HCT116 (cell line): Measurements from ENCODE around the gene ZNF207. TPM values are rescaled to one million over a fixed set of nuclear protein-coding genes. Genes with fewer than 3 reads are reported as not detected.

Source experiments
- ATAC-seq: fragments of 200-7000 bp; cut with Tn5 transposase; 2 replicates; pipeline ENCODE4 v1.9.1; 2020; ENCODE audit warnings: mild to moderate bottlenecking, moderate library complexity
- BruUV-seq: library from RNA; stranded (reverse); fragments of 400-500 nt; replicated peaks from 2 replicates; lab custom pipeline; 2021; lab: Mats Ljungman, UMichigan
- CTCF ChIA-PET: fragments of 300-600 bp; sonication (Branson Sonifier 250); formaldehyde crosslinking; loops from one replicate; lab custom pipeline; 2021; ENCODE audit warnings: antibody characterized with exemption; lab: Charles Lee
- POLR2A ChIA-PET: fragments of 300-600, 350-600 bp; sonication (Branson Sonifier 250); formaldehyde crosslinking; loops from one replicate; lab custom pipeline; 2021; ENCODE audit warnings: antibody characterized with exemption; lab: Charles Lee
- RAD21 ChIA-PET, 2 experiments: fragments of 300-600 bp; sonication (Branson Sonifier 250); formaldehyde crosslinking; loops; one replicate each; lab custom pipeline; 2023; ENCODE audit warnings: low total read pairs in 2 of 2; ENCODE audit not compliant: uncharacterized antibody in 2 of 2, unreplicated experiment in 2 of 2, low non-redundant PET in 1 of 2; lab: Charles Lee
- DNase-seq: peaks from one replicate; pipeline ENCODE4 v3.0.0-alpha.2; 2010; ENCODE audit warnings: low read depth, low spot score
- H2AFZ ChIP-seq: fragments of 200-600 bp; shearing (Covaris generic), sonication (generic); 2 replicates; pipeline ENCODE4 v1.6.1; 2017; ENCODE audit warnings: low read depth, mixed run types, mixed read lengths, antibody characterized with exemption, low read length; ENCODE audit not compliant: poor library complexity, severe bottlenecking
- H3K27ac ChIP-seq: 2 replicates; pipeline ENCODE4 v1.5.1; 2012; ENCODE audit warnings: low read depth, low read length
- H3K27me3 ChIP-seq: fragments of 200-600 bp; sonication (generic); 2 replicates; pipeline ENCODE4 v1.6.1; 2016; ENCODE audit warnings: mixed run types, low read length, mixed read lengths; ENCODE audit not compliant: insufficient read depth
- H3K36me3 ChIP-seq, 2 experiments: fragments of 200-500 bp in 1 of 2; fragments of 200-600 bp in 1 of 2; sonication (Bioruptor generic) in 1 of 2; sonication (generic) in 1 of 2; 2 replicates each; pipeline versions ENCODE4 v1.5.1 to v1.6.1; 2014 to 2016; ENCODE audit warnings: low read length in 2 of 2, inconsistent platforms in 1 of 2, mixed read lengths in 1 of 2, mixed run types in 1 of 2; ENCODE audit not compliant: insufficient read depth in 2 of 2, control insufficient read depth in 1 of 2
- H3K4me1 ChIP-seq, 2 experiments: fragments of 200-600 bp in 1 of 2; sonication (generic) in 1 of 2; 2 replicates each; pipeline versions ENCODE4 v1.5.1 to v1.6.1; 2012 to 2017; ENCODE audit warnings: low read length in 2 of 2, inconsistent platforms in 1 of 2, mild to moderate bottlenecking in 1 of 2, mixed read lengths in 1 of 2, mixed run types in 1 of 2, moderate library complexity in 1 of 2; ENCODE audit not compliant: insufficient read depth in 2 of 2, control insufficient read depth in 1 of 2
- H3K4me2 ChIP-seq: fragments of 200-600 bp; sonication (generic); 2 replicates; pipeline ENCODE4 v1.6.1; 2017; ENCODE audit warnings: mixed run types, low read length, mixed read lengths
- H3K4me3 ChIP-seq, 2 experiments: fragments of 200-600 bp in 1 of 2; sonication (generic) in 1 of 2; replicated peaks in 1 of 2; 2 replicates each; pipeline ENCODE4 v1.5.1; 2011 to 2016; ENCODE audit warnings: low read length in 2 of 2, control low read depth in 1 of 2, low read depth in 1 of 2, mild to moderate bottlenecking in 1 of 2, mixed read lengths in 1 of 2, mixed run types in 1 of 2
- H3K79me2 ChIP-seq: fragments of 200-600 bp; sonication (generic); 2 replicates; pipeline ENCODE4 v1.6.1; 2017; ENCODE audit warnings: mild to moderate bottlenecking, mixed run types, low read length, moderate library complexity, mixed read lengths; ENCODE audit not compliant: insufficient read depth
- H3K9ac ChIP-seq: fragments of 200-600 bp; sonication (generic); 2 replicates; pipeline ENCODE4 v1.6.1; 2016; ENCODE audit warnings: low read length, mixed read lengths
- H3K9me2 ChIP-seq: fragments of 200-600 bp; sonication (generic), shearing (Covaris generic); 2 replicates; pipeline ENCODE4 v1.6.1; 2017; ENCODE audit warnings: mixed run types, mild to moderate bottlenecking, moderate library complexity; ENCODE audit not compliant: insufficient read depth
- H3K9me3 ChIP-seq, 2 experiments: fragments of 200-500 bp in 1 of 2; fragments of 200-600 bp in 1 of 2; sonication (Bioruptor generic) in 1 of 2; sonication (generic) in 1 of 2; 2 replicates each; pipeline ENCODE4 v1.6.1; 2014 to 2017; ENCODE audit warnings: low read length in 2 of 2, mixed read lengths in 2 of 2, inconsistent platforms in 1 of 2, low read depth in 1 of 2, mild to moderate bottlenecking in 1 of 2, mixed run types in 1 of 2, moderate library complexity in 1 of 2; ENCODE audit not compliant: control insufficient read depth in 1 of 2, insufficient read depth in 1 of 2
- H4K20me1 ChIP-seq: fragments of 200-600 bp; sonication (generic), shearing (Covaris generic); 2 replicates; pipeline ENCODE4 v1.6.1; 2017; ENCODE audit warnings: mixed run types, mild to moderate bottlenecking, moderate library complexity; ENCODE audit not compliant: insufficient read depth
- ATF3 ChIP-seq: IDR thresholded peaks from 2 replicates; pipeline ENCODE4 v1.6.1; 2012
- CBX3 ChIP-seq: IDR thresholded peaks from 2 replicates; pipeline ENCODE4 v1.6.1; 2012; ENCODE audit warnings: low read depth
- CEBPB ChIP-seq: IDR thresholded peaks from 2 replicates; pipeline ENCODE4 v1.6.1; 2012; ENCODE audit warnings: low read depth
- ELF1 ChIP-seq: IDR thresholded peaks from 2 replicates; pipeline ENCODE4 v1.6.1; 2012; ENCODE audit warnings: low read depth, borderline replicate concordance
- EZH2 ChIP-seq: fragments of 200-600 bp; sonication (generic); IDR thresholded peaks from 2 replicates; pipeline ENCODE4 v1.6.1; 2017; ENCODE audit warnings: antibody characterized with exemption, mixed run types
- EZH2phosphoT487 ChIP-seq: fragments of 200-600 bp; IDR thresholded peaks from 2 replicates; pipeline ENCODE4 v1.6.1; 2018; ENCODE audit warnings: antibody characterized with exemption, borderline replicate concordance
- JUND ChIP-seq: IDR thresholded peaks from 2 replicates; pipeline ENCODE4 v1.6.1; 2012
- MAX ChIP-seq: IDR thresholded peaks from 2 replicates; pipeline ENCODE4 v1.6.1; 2012
- POLR2AphosphoS5 ChIP-seq: IDR thresholded peaks from 2 replicates; pipeline ENCODE4 v1.6.1; 2011; ENCODE audit warnings: mild to moderate bottlenecking, low read depth, low read length, moderate library complexity
- REST ChIP-seq: IDR thresholded peaks from 2 replicates; pipeline ENCODE4 v1.6.1; 2012; ENCODE audit warnings: low read depth
- SP1 ChIP-seq: IDR thresholded peaks from 2 replicates; pipeline ENCODE4 v1.6.1; 2012; ENCODE audit warnings: low read depth
- SRF ChIP-seq: IDR thresholded peaks from 2 replicates; pipeline ENCODE4 v1.6.1; 2012; ENCODE audit warnings: low read depth
- TCF7L2 ChIP-seq: IDR thresholded peaks from 2 replicates; pipeline ENCODE4 v1.7.0; 2011; ENCODE audit warnings: borderline replicate concordance, inconsistent platforms; ENCODE audit not compliant: insufficient read depth, insufficient read length; ENCODE audit errors: extremely low read depth
- YY1 ChIP-seq: IDR thresholded peaks from 2 replicates; pipeline ENCODE4 v1.6.1; 2011; ENCODE audit warnings: low read length, low read depth, moderate library complexity, mild to moderate bottlenecking; ENCODE audit not compliant: insufficient replicate concordance; ENCODE audit errors: extremely low read depth
- ZBTB33 ChIP-seq: IDR thresholded peaks from 2 replicates; pipeline ENCODE4 v1.6.1; 2011; ENCODE audit warnings: mild to moderate bottlenecking, low read length, moderate library complexity; ENCODE audit not compliant: insufficient replicate concordance; ENCODE audit errors: extremely low read depth
- ZFX ChIP-seq: fragments of 450-650 bp; IDR thresholded peaks from 2 replicates; pipeline ENCODE4 v1.6.1; 2017
- ZNF274 ChIP-seq: fragments of 200-500 bp; sonication (Bioruptor generic); IDR thresholded peaks from 2 replicates; pipeline ENCODE4 v1.6.1; 2014; ENCODE audit warnings: mild to moderate bottlenecking, low read depth, low read length, inconsistent platforms
- intact Hi-C: fragments of 100-400 bp; cut with micrococcal nuclease; formaldehyde crosslinking; loops from 2 replicates; pipeline ENCODE4 v1.10.0; 2022
- total RNA-seq: library from RNA; stranded (reverse); gene quantifications from one replicate; pipeline ENCODE4 v1.2.1, GENCODE V29; 2021; ENCODE audit not compliant: unreplicated experiment

The ZNF207 gene
- total RNA-seq, 1 experiment from 2014 or later, result 181 TPM

GRCh38 chr17:32307658-32308057 lies 42.3 kb upstream of the ZNF207 start:
- ATAC-seq (no peak), DNase-seq (no peak)
- POLR2A ChIA-PET, result no interaction called here
- Histone ChIP-seq H3K4me2 (no peak overlapping the region), H3K9ac (no peak overlapping the region), H3K36me3 (no peaks in the 10 kb centered on the region), H3K27me3 (no peaks in the 10 kb centered on the region), H4K20me1 (no peaks in the 10 kb centered on the region), H3K27ac (no peak overlapping the region), H3K9me2 (no peaks in the 10 kb centered on the region), H3K4me1 (no peaks in the 10 kb centered on the region), H3K9me3 (no peaks in the 10 kb centered on the region), H2AFZ (no peak overlapping the region), H3K4me3 (no peak overlapping the region), H3K79me2 (no peaks in the 10 kb centered on the region)
- intact Hi-C loops, result no loop called here
- RAD21 ChIA-PET, result no interaction called here
- no TSS peak for BruUV-seq
- CTCF ChIA-PET, result no interaction called here
- TF ChIP-seq ATF3, result no peak
- no peak for TF ChIP-seq MAX
- no peak for TF ChIP-seq SRF
- TF ChIP-seq SP1, result no peak
- TF ChIP-seq CBX3, result no peak
- no peak for TF ChIP-seq TCF7L2
- no peak for TF ChIP-seq ZBTB33
- TF ChIP-seq YY1, result no peak
- no peak for TF ChIP-seq ZNF274
- no peak for TF ChIP-seq ELF1
- no peak for TF ChIP-seq REST
- no peak for TF ChIP-seq EZH2phosphoT487
- no peak for TF ChIP-seq JUND
- TF ChIP-seq POLR2AphosphoS5, result no peak
- no peak for TF ChIP-seq EZH2
- no peak for TF ChIP-seq ZFX
- no peak for TF ChIP-seq CEBPB
